K562 (cell line): ENCODE data around the gene TBC1D16. TPM values are rescaled to one million over a fixed set of nuclear protein-coding genes. Genes with fewer than 3 reads are reported as not detected.

Experiments
- ATAC-seq: fragments of 200-7000 bp; cut with Tn5 transposase; 3 replicates; pipeline ENCODE4 v1.9.1; 2020; ENCODE audit warnings: moderate library complexity
- BruUV-seq: library from RNA; stranded (reverse); fragments of 400-500 nt; replicated peaks from 2 replicates; lab custom pipeline; 2021; lab: Mats Ljungman, UMichigan
- CTCF ChIA-PET: fragments of 300-600 bp; formaldehyde crosslinking; extraction: SDS; loops from one replicate; lab custom pipeline; 2021; ENCODE audit warnings: low intra/inter-chr PET ratio; lab: Yijun Ruan, JAX
- POLR2A ChIA-PET: fragments of 300-600, 350-650 bp; sonication (Branson Sonifier 250); formaldehyde crosslinking; extraction: SDS; loops from one replicate; lab custom pipeline; 2021; ENCODE audit warnings: antibody characterized with exemption, inconsistent platforms; lab: Yijun Ruan, JAX
- DNase-seq, 4 experiments: peaks; one replicate each; pipeline versions ENCODE4 v3.0.0 to v3.0.0-alpha.2; 2011 to 2018; ENCODE audit warnings: low spot score in 3 of 4, mixed read lengths in 3 of 4; ENCODE audit errors: extremely low read depth in 1 of 4
- FAIRE-seq: peaks from 2 replicates; lab custom pipeline; 2011; peaks lifted over from hg19 to GRCh38; lab: Jason Lieb, UNC
- H2AFZ ChIP-seq: 2 replicates; pipeline ENCODE4 v1.6.0; 2011; ENCODE audit warnings: low read depth, low read length, control low read depth, inconsistent platforms
- H3K27ac ChIP-seq: fragments of 200-600 bp; 3 replicates; pipeline ENCODE4 v1.8.0; 2011; ENCODE audit warnings: low read depth, mild to moderate bottlenecking, control low read depth, inconsistent platforms, low read length, moderate library complexity, mixed read lengths; ENCODE audit errors: extremely low read depth
- H3K27me3 ChIP-seq, 2 experiments: fragments of 300-600 bp in 1 of 2; 2 replicates in 1 of 2; 3 replicates in 1 of 2; pipeline versions ENCODE4 v1.6.0 to v1.8.0; 2011; ENCODE audit warnings: inconsistent platforms in 2 of 2, low read length in 2 of 2, mild to moderate bottlenecking in 1 of 2, mixed read lengths in 1 of 2, moderate library complexity in 1 of 2; ENCODE audit not compliant: control insufficient read depth in 2 of 2, insufficient read depth in 2 of 2
- H3K36me3 ChIP-seq: fragments of 300-600 bp; 3 replicates; pipeline ENCODE4 v1.8.0; 2011; ENCODE audit warnings: mild to moderate bottlenecking, low read length, inconsistent platforms; ENCODE audit not compliant: control insufficient read depth, insufficient read depth
- H3K4me1 ChIP-seq, 2 experiments: fragments of 200-600 bp in 1 of 2; replicated peaks in 1 of 2; 2 replicates in 1 of 2; 3 replicates in 1 of 2; pipeline versions ENCODE4 v1.5.1 to v1.8.0; 2011; ENCODE audit warnings: inconsistent platforms in 2 of 2, low read length in 2 of 2, mild to moderate bottlenecking in 1 of 2, mixed read lengths in 1 of 2, moderate library complexity in 1 of 2; ENCODE audit not compliant: control insufficient read depth in 2 of 2, insufficient read depth in 2 of 2
- H3K4me2 ChIP-seq: 2 replicates; pipeline ENCODE4 v1.6.1; 2011; ENCODE audit warnings: low read length, control low read depth, inconsistent platforms, mixed read lengths; ENCODE audit not compliant: insufficient read depth
- H3K4me3 ChIP-seq: fragments of 200-600 bp; sonication (generic), shearing (Covaris generic); 2 replicates; pipeline ENCODE4 v1.5.1; 2016; ENCODE audit warnings: control low read depth, inconsistent platforms
- H3K79me2 ChIP-seq: fragments of 200-600 bp; 3 replicates; pipeline ENCODE4 v1.8.0; 2011; ENCODE audit warnings: low read length, inconsistent platforms; ENCODE audit not compliant: control insufficient read depth, insufficient read depth
- H3K9ac ChIP-seq, 2 experiments: 2 replicates each; pipeline versions ENCODE4 v1.6.0 to v1.6.1; 2011; ENCODE audit warnings: low read depth in 2 of 2, low read length in 2 of 2, control low read depth in 1 of 2, inconsistent platforms in 1 of 2, mild to moderate bottlenecking in 1 of 2, mixed read lengths in 1 of 2; ENCODE audit not compliant: insufficient read depth in 1 of 2
- H3K9me1 ChIP-seq: one replicate; pipeline ENCODE4 v1.6.0; 2011; ENCODE audit warnings: inconsistent platforms, mild to moderate bottlenecking, low read length, moderate library complexity; ENCODE audit not compliant: control insufficient read depth, insufficient read depth
- H3K9me3 ChIP-seq: replicated peaks from 2 replicates; pipeline ENCODE4 v1.5.1; 2011; ENCODE audit warnings: low read depth, low read length, inconsistent platforms; ENCODE audit not compliant: control insufficient read depth, insufficient read depth
- H4K20me1 ChIP-seq: replicated peaks from 2 replicates; pipeline ENCODE4 v1.6.1; 2011; ENCODE audit warnings: low read length, inconsistent platforms, mixed read lengths; ENCODE audit not compliant: control insufficient read depth, insufficient read depth
- CBFA2T3 ChIP-seq: fragments of 450-650 bp; IDR thresholded peaks from 2 replicates; pipeline ENCODE4 v1.6.1; 2017
- CTBP1 ChIP-seq: fragments of 450-650 bp; IDR thresholded peaks from 2 replicates; pipeline ENCODE4 v1.6.1; 2016; ENCODE audit warnings: borderline replicate concordance
- EHMT2 ChIP-seq: fragments of 450-650 bp; IDR thresholded peaks from 2 replicates; pipeline ENCODE4 v1.6.1; 2018; ENCODE audit warnings: antibody characterized with exemption
- NFIC ChIP-seq: fragments of 450-650 bp; IDR thresholded peaks from 2 replicates; pipeline ENCODE4 v1.6.1; 2017; ENCODE audit warnings: mild to moderate bottlenecking, inconsistent platforms
- SMARCB1 ChIP-seq: IDR thresholded peaks from 2 replicates; pipeline ENCODE4 v1.6.1; 2011; ENCODE audit warnings: improper control_type of control experiment, low read depth; ENCODE audit not compliant: insufficient read length
- SOX6 ChIP-seq: fragments of 450-650 bp; IDR thresholded peaks from 2 replicates; pipeline ENCODE4 v1.6.1; 2014; ENCODE audit warnings: mild to moderate bottlenecking
- TAL1 ChIP-seq: fragments of 450-650 bp; IDR thresholded peaks from 2 replicates; pipeline ENCODE4 v1.6.1; 2016; ENCODE audit warnings: mild to moderate bottlenecking
- TCF7 ChIP-seq: sonication (generic); IDR thresholded peaks from 2 replicates; pipeline ENCODE4 v1.6.1; 2016; ENCODE audit warnings: antibody characterized with exemption, borderline replicate concordance
- WGBS: fragments of 100-300 bp; shearing (Covaris generic); methylation state at CpG from one replicate; pipeline ENCODE4 v1.1.6; 2016; ENCODE audit warnings: low coverage, mixed read lengths; ENCODE audit not compliant: insufficient coverage; ENCODE audit errors: missing lambda C conversion rate; 5-methylcytosine and 5-hydroxymethylcytosine counted together
- in situ Hi-C: fragments of 300-500 bp; cut with MboI; formaldehyde crosslinking; loops from 4 replicates; pipeline ENCODE4 v1.15.0; 2018; ENCODE audit warnings: inconsistent platforms, mixed read lengths
- intact Hi-C: fragments of 100-400 bp; cut with micrococcal nuclease; formaldehyde crosslinking; loops from 2 replicates; pipeline ENCODE4 v1.14.2; 2022
- polyA plus RNA-seq, 8 experiments: library from polyadenylated mRNA; depleted of rRNA in 4 of 8; stranded (reverse) in 5 of 8; unstranded in 3 of 8; fragments of >200 nt; fragmentation: Nextera tagmentation in 2 of 8; fragmentation: Illumina TruSeq in 1 of 8; extraction: Ambion mirVana in 2 of 8; extraction: Trizol in 1 of 8; gene quantifications; 2 replicates each; pipeline versions ENCODE4 v1.2.1 to v1.2.3, GENCODE V29; 2011 to 2014; ENCODE audit warnings: inconsistent platforms in 1 of 8, missing spikeins in 1 of 8
- total RNA-seq, 7 experiments: library from RNA; depleted of rRNA in 6 of 7; stranded (reverse); fragments of >200 nt in 6 of 7; fragmentation: Illumina TruSeq in 2 of 7; extraction: Trizol in 2 of 7; gene quantifications; 2 replicates each; pipeline versions ENCODE4 v1.2.1 to v1.2.3, GENCODE V29; 2011 to 2021; ENCODE audit warnings: low replicate concordance in 1 of 7
- TF ChIP-seq, protein P1 (sequence below): sonication (generic); formaldehyde crosslinking; IDR thresholded peaks from 2 replicates; pipeline ENCODE4 v1.8.0; 2023; ENCODE audit warnings: mild to moderate bottlenecking, missing genetic modification reagents

Gene TBC1D16
- total and polyA plus RNA-seq, 9 of the 15 experiments (the other 6 are each of a cell fraction or from before 2014, with no cell fraction given), result 0.01 to 0.20 (median 0.03) TPM; not detected in 1

DNA sequence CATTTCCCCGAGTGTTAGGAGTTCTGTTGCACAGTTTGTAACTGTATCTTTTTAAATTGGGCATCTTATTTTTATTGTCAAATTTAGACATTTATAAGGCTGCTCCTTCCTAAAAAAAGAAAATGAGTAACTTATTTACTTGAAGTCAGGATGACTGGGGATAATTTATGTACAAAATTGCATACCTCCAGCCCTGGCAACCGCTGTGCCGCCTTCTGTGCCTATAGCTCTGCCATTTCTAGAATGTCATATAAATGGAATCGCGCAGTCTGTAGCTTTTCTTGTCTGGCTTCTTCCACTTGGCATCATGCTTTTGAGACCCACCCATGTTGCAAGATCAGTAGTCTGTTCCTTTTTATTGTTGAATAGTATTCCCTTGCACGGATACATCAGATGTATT is 36.7 kb upstream of the TBC1D16 start:
- H3K4me2 ChIP-seq, result no peak overlapping the region
- H3K9ac ChIP-seq, result no peak overlapping the region
- H3K36me3 ChIP-seq, result no peaks in the 10 kb centered on the region
- no peaks in the 10 kb centered on the region for H3K9me3 ChIP-seq
- H2AFZ ChIP-seq, result no peak overlapping the region
- in situ Hi-C loops (no loop called here), intact Hi-C loops (no loop called here)
- H3K79me2 ChIP-seq, result no peaks in the 10 kb centered on the region
- no peaks in the 10 kb centered on the region for H3K9me1 ChIP-seq
- H3K27ac ChIP-seq, result no peak overlapping the region
- no TSS peak for BruUV-seq
- TF ChIP-seq, protein P1, sequence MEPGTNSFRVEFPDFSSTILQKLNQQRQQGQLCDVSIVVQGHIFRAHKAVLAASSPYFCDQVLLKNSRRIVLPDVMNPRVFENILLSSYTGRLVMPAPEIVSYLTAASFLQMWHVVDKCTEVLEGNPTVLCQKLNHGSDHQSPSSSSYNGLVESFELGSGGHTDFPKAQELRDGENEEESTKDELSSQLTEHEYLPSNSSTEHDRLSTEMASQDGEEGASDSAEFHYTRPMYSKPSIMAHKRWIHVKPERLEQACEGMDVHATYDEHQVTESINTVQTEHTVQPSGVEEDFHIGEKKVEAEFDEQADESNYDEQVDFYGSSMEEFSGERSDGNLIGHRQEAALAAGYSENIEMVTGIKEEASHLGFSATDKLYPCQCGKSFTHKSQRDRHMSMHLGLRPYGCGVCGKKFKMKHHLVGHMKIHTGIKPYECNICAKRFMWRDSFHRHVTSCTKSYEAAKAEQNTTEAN, result no peak
- no peak for ATAC-seq
- ChIA-PET POLR2A (no interaction called here), CTCF (no interaction called here)
- WGBS, result 14% methylated on average over 6 of the region's 6 CpGs
- no peak for DNase-seq
- H4K20me1 ChIP-seq, result no peaks in the 10 kb centered on the region
- no peak overlapping the region for H3K4me3 ChIP-seq
- no peak for FAIRE-seq
- peaks cover 5 to 17% of the 10 kb centered on the region in 2 experiments; a peak in 4 of 5 replicates for H3K4me1 ChIP-seq
- peaks cover 20 to 68% of the 10 kb centered on the region in 2 experiments for H3K27me3 ChIP-seq

DNA sequence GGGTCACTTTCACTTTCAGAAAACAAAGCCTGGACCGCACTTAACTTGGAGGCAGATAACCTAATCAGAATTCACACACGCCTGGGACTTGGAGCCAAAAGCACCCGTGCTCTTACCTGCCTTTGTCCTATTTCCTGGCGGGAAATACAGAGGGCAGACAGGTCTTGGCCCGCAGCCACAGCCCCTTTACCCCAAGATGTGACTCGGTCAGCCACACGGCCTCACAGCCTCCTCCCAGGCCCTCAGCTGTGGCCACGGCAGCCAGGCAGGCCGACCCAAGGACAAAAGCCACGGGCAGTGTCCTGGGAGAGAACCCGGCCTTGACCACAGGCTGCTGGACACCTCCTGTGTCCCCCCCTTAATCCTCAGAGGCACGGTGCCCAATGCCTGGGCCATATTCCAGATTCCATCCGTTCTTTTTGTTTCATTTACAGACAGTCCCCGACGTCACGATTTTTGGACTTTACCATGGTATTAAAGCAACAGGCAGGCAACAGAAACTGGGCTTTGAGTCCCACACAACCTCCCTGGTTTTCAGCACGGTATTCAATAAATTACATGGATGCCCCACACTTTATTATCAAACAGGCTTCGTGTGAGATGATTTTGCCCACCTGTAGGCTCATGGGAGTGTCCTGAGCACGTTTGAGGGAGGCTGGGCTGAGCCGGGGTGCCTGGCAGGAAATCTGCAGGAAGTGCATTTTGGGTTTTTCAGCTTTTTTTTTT is 35.6 kb upstream of the TBC1D16 start:
- intact Hi-C loops, result no loop called here

More for the DNA sequence above, 35.6 kb upstream of the TBC1D16 start:
- CTCF ChIA-PET, result no interaction called here
- H3K9ac ChIP-seq, result peak overlapping the region in 1 of 2 experiments; percentile 74; a peak in 1 of 4 replicates
- H3K36me3 ChIP-seq, result no peaks in the 10 kb centered on the region
- no peaks in the 10 kb centered on the region for H3K79me2 ChIP-seq
- no peaks in the 10 kb centered on the region for H4K20me1 ChIP-seq
- H3K4me1 ChIP-seq, result peaks cover 5 to 17% of the 10 kb centered on the region in 2 experiments; a peak in 4 of 5 replicates
- no TSS peak for BruUV-seq
- ATAC-seq, result peak; percentile 45; the same call in 2 of the 3 replicates
- no peak overlapping the region for H3K27ac ChIP-seq
- TF ChIP-seq SMARCB1 (no peak), CTBP1 (peak; percentile 60; the same call in 1 of the 2 replicates), EHMT2 (no peak), TAL1 (0 out of 2 replicates have a peak, but pooled peaks have one; percentile 13), SOX6 (peak; percentile 77), CBFA2T3 (peak; percentile 22), TCF7 (no peak), NFIC (peak; percentile 25; the same call in 1 of the 2 replicates)
- TF ChIP-seq, all 486 proteins: peak for 5
- DNase-seq, result no peak
- peak overlapping the region; percentile 11 for H2AFZ ChIP-seq
- in situ Hi-C loops, result no loop called here
- H3K9me3 ChIP-seq, result no peaks in the 10 kb centered on the region
- H3K4me3 ChIP-seq, result no peak overlapping the region
- POLR2A ChIA-PET, result interaction anchor here (0.6 kb wide), 1 partner anchor 909 kb away, joined by 4 read pairs; no protein-coding TSS in a partner anchor
- WGBS, result 5% methylated on average over 20 of the region's 20 CpGs
- peaks cover 16 to 73% of the 10 kb centered on the region in 2 experiments for H3K27me3 ChIP-seq
- H3K4me2 ChIP-seq, result peak overlapping the region; percentile 39; the same call in 1 of the 2 replicates
- FAIRE-seq, result no peak
- no peaks in the 10 kb centered on the region for H3K9me1 ChIP-seq
